Hepatocyte (in vitro differentiated cells): ENCODE measurements around the gene PRDX5. TPM values are rescaled to one million over a fixed set of nuclear protein-coding genes. Genes with fewer than 3 reads are reported as not detected.
A peak's percentile ranks its signal among the peaks of the same experiment; 100 is the strongest.

Experiments
- DNase-seq: peaks from one replicate; pipeline ENCODE4 v3.0.0-alpha.2; 2016; ENCODE audit warnings: low spot score
- H2AFZ ChIP-seq: fragments of 200-600 bp; sonication (generic); 2 replicates; pipeline ENCODE4 v1.6.0; 2016; ENCODE audit warnings: antibody characterized with exemption, mild to moderate bottlenecking
- H3K27ac ChIP-seq: fragments of 200-600 bp; sonication (generic); 2 replicates; pipeline ENCODE4 v1.5.1; 2016; ENCODE audit warnings: mild to moderate bottlenecking
- H3K27me3 ChIP-seq: fragments of 200-600 bp; sonication (generic); 2 replicates; pipeline ENCODE4 v1.6.1; 2016
- H3K36me3 ChIP-seq: fragments of 200-600 bp; sonication (generic); replicated peaks from 2 replicates; pipeline ENCODE4 v1.5.1; 2016; ENCODE audit warnings: low read depth; ENCODE audit not compliant: insufficient read depth
- H3K4me1 ChIP-seq: fragments of 200-600 bp; sonication (generic); 2 replicates; pipeline ENCODE4 v1.5.1; 2016; ENCODE audit warnings: mild to moderate bottlenecking, moderate library complexity; ENCODE audit not compliant: insufficient read depth
- H3K4me2 ChIP-seq: fragments of 200-600 bp; sonication (generic); 2 replicates; pipeline ENCODE4 v1.6.0; 2016
- H3K4me3 ChIP-seq: fragments of 200-600 bp; sonication (generic); 2 replicates; pipeline ENCODE4 v1.5.1; 2016; ENCODE audit warnings: mild to moderate bottlenecking
- H3K79me2 ChIP-seq: fragments of 200-600 bp; sonication (generic); 2 replicates; pipeline ENCODE4 v1.6.0; 2017; ENCODE audit warnings: mild to moderate bottlenecking
- H3K9me2 ChIP-seq: fragments of 200-600 bp; sonication (generic); replicated peaks from 2 replicates; pipeline ENCODE4 v1.6.0; 2017; ENCODE audit warnings: mild to moderate bottlenecking; ENCODE audit not compliant: insufficient read depth
- H3K9me3 ChIP-seq: fragments of 200-600 bp; sonication (generic); 2 replicates; pipeline ENCODE4 v1.5.1; 2016; ENCODE audit warnings: low read depth, mild to moderate bottlenecking
- H4K20me1 ChIP-seq: fragments of 200-600 bp; sonication (generic); 2 replicates; pipeline ENCODE4 v1.6.0; 2016; ENCODE audit warnings: mild to moderate bottlenecking; ENCODE audit not compliant: insufficient read depth, poor library complexity, severe bottlenecking
- CTCF ChIP-seq: fragments of 200-600 bp; sonication (generic); IDR thresholded peaks from 2 replicates; pipeline ENCODE4 v1.5.1; 2016; ENCODE audit warnings: antibody characterized with exemption, mild to moderate bottlenecking; ENCODE audit not compliant: poor library complexity
- EZH2 ChIP-seq: fragments of 200-600 bp; sonication (generic); IDR thresholded peaks from 2 replicates; pipeline ENCODE4 v1.6.1; 2016; ENCODE audit warnings: antibody characterized with exemption, mild to moderate bottlenecking, borderline replicate concordance
- EZH2phosphoT487 ChIP-seq: fragments of 200-600 bp; sonication (generic); IDR thresholded peaks from one replicate; pipeline ENCODE4 v1.6.1; 2018; ENCODE audit warnings: antibody characterized with exemption, mild to moderate bottlenecking, low read depth, moderate library complexity; ENCODE audit not compliant: unreplicated experiment, severe bottlenecking
- whole genome bisulfite sequencing: methylation state at CpG from one replicate; pipeline ENCODE4 v1.1.6; 2016; ENCODE audit warnings: low lambda C conversion rate; ENCODE audit errors: missing lambda C conversion rate; 5-methylcytosine and 5-hydroxymethylcytosine counted together
- polyA plus RNA-seq: library from polyadenylated mRNA; unstranded; fragments of >200 nt; fragmentation: Nextera tagmentation; extraction: Ambion mirVana; gene quantifications from 2 replicates; pipeline ENCODE4 v1.2.1, GENCODE V29; 2016
- total RNA-seq: library from RNA; depleted of rRNA; stranded (reverse); fragments of >200 nt; gene quantifications from 2 replicates; pipeline ENCODE4 v1.2.3, GENCODE V29; 2014

PRDX5 gene
- total and polyA plus RNA-seq, 2 experiments from 2014 or later = 267 to 517 TPM

DNA sequence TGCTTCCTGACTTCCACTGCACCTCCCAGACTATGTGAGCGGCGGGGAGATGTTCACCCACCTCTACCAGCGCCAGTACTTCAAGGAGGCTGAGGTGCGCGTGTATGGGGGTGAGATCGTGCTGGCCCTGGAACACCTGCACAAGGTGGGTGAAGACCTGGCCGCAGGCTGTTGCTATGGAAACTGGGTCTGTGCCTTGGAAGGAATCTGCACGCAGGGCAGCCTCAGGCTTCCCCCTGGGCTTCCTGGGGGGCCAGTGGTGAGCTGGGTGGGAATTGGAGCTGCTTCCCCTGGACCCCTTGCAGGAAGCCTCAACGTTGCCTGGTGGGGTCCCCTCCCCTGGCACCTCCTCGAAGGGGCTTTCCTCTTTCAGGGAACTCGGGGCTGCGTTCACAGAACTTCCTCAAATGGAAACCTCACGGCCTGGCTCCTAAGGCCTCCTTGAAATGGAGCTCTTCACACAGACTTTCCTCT lies 42.6 kb downstream of the PRDX5 start:
- H2AFZ ChIP-seq = no peak overlapping the region
- peak overlapping the region; percentile 92 for H3K4me2 ChIP-seq
- no peak for TF ChIP-seq EZH2
- 87% methylated on average over 13 of the region's 13 CpGs for WGBS
- H3K9me2 ChIP-seq = no peaks in the 10 kb centered on the region
- no peak overlapping the region for H3K27ac ChIP-seq
- no peaks in the 10 kb centered on the region for H3K9me3 ChIP-seq
- H3K27me3 ChIP-seq = no peaks in the 10 kb centered on the region
- peak; percentile 6 for DNase-seq
- H3K36me3 ChIP-seq = no peaks in the 10 kb centered on the region
- H4K20me1 ChIP-seq = no peaks in the 10 kb centered on the region
- H3K79me2 ChIP-seq = peaks cover 13% of the 10 kb centered on the region
- H3K4me1 ChIP-seq = peaks cover 29% of the 10 kb centered on the region
- no peak overlapping the region for H3K4me3 ChIP-seq

DNA sequence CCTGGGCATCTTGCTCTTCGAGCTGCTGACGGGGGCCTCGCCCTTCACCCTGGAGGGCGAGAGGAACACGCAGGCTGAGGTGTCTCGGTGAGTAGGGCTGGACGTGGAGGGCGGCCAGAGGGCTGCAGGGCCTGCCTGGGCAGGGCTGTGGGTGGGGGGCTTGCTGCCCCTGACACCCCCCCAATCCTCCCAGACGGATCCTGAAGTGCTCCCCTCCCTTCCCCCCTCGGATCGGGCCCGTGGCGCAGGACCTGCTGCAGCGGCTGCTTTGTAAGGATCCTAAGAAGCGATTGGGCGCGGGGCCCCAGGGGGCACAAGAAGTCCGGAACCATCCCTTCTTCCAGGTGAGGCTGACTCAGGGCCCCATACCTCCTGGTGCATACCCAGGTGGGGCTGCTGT lies 43.7 kb downstream of the PRDX5 start:
- peaks cover 25% of the 10 kb centered on the region for H3K4me1 ChIP-seq
- TF ChIP-seq EZH2phosphoT487 (no peak), EZH2 (no peak), CTCF (no peak)
- no peaks in the 10 kb centered on the region for H4K20me1 ChIP-seq
- H3K4me2 ChIP-seq = no peak overlapping the region
- H3K27ac ChIP-seq = no peak overlapping the region
- no peaks in the 10 kb centered on the region for H3K9me2 ChIP-seq
- H2AFZ ChIP-seq = no peak overlapping the region
- H3K36me3 ChIP-seq = no peaks in the 10 kb centered on the region
- WGBS = 95% methylated on average over 7 of the region's 18 CpGs
- DNase-seq = no peak
- H3K79me2 ChIP-seq = peaks cover 13% of the 10 kb centered on the region
- no peaks in the 10 kb centered on the region for H3K9me3 ChIP-seq
- no peak overlapping the region for H3K4me3 ChIP-seq
- no peaks in the 10 kb centered on the region for H3K27me3 ChIP-seq

GRCh38 chr11:64362339-64362738 lies 44.4 kb downstream of the PRDX5 start:
- H3K79me2 ChIP-seq = peaks cover 13% of the 10 kb centered on the region
- H2AFZ ChIP-seq = no peak overlapping the region
- no peak for TF ChIP-seq EZH2phosphoT487
- TF ChIP-seq CTCF = no peak
- TF ChIP-seq EZH2 = no peak
- no peaks in the 10 kb centered on the region for H3K9me2 ChIP-seq
- H4K20me1 ChIP-seq = no peaks in the 10 kb centered on the region
- no peaks in the 10 kb centered on the region for H3K36me3 ChIP-seq
- peaks cover 18% of the 10 kb centered on the region for H3K4me1 ChIP-seq
- DNase-seq = no peak
- 94% methylated on average over 10 of the region's 10 CpGs for WGBS
- no peak overlapping the region for H3K4me3 ChIP-seq
- H3K27ac ChIP-seq = no peak overlapping the region
- H3K4me2 ChIP-seq = no peak overlapping the region
- no peaks in the 10 kb centered on the region for H3K27me3 ChIP-seq
- no peaks in the 10 kb centered on the region for H3K9me3 ChIP-seq

DNA sequence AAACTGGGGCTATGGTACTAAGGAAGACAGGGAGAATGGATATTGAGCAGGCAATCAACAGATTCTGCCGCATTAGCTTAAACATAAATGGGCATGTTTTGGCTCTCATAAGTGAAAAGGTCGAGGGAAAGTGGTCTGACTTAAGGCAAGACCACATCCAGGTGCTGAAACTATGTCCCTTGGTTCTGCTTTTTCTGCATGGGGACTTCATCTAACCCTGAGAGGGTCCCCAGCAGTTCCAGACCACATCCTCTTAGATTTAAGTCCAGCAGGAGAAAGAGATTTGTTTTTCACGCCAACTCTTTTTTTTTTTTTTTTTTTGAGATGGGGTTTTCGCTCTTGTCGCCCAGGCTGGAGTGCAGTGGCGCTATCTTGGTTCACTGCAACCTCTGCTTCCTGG lies 46.5 kb downstream of the PRDX5 start:
- DNase-seq = no peak
- Histone ChIP-seq H3K9me2 (no peaks in the 10 kb centered on the region), H4K20me1 (no peaks in the 10 kb centered on the region), H3K27me3 (no peaks in the 10 kb centered on the region), H3K79me2 (peaks cover 5% of the 10 kb centered on the region), H3K4me1 (peaks cover 4% of the 10 kb centered on the region), H3K9me3 (no peaks in the 10 kb centered on the region), H3K4me3 (no peak overlapping the region), H3K4me2 (no peak overlapping the region), H2AFZ (no peak overlapping the region), H3K27ac (no peak overlapping the region), H3K36me3 (no peaks in the 10 kb centered on the region)
- TF ChIP-seq CTCF = no peak
- no peak for TF ChIP-seq EZH2phosphoT487
- no peak for TF ChIP-seq EZH2
- WGBS = 96% methylated on average over 6 of the region's 6 CpGs
